Measurements from ENCODE around the gene UROS. TPM values are rescaled to one million over a fixed set of nuclear protein-coding genes. Genes with fewer than 3 reads are reported as not detected.

The UROS gene
- polyA plus RNA-seq, 1 of the 3 experiments (the other 2 are of a cell fraction): 49.2 TPM

GRCh38 chr10:125774581-125775191 lies 48.4 kb downstream of the UROS start:
- ChIA-PET POLR2A (no interaction called here), CTCF (no interaction called here)
- Histone ChIP-seq H3K36me3 (replicated peaks in 1 of 2; ENCODE audit: control insufficient read depth in 1 of 2, insufficient read depth in 2 of 2, low read length in 1 of 2) (no peaks in the 10 kb centered on the region), H3K27ac (ENCODE audit: low read depth in 2 of 2, low read length in 1 of 2) (no peak overlapping the region), H3F3A (replicated peaks; ENCODE audit: insufficient read depth) (no peaks in the 10 kb centered on the region), H3K27me3 (ENCODE audit: insufficient read depth) (no peaks in the 10 kb centered on the region), H3K4me2 (no peak overlapping the region), H4K20me1 (ENCODE audit: insufficient read depth) (no peaks in the 10 kb centered on the region), H2AFZ (ENCODE audit: low read depth) (no peak overlapping the region), H3K9me2 (no peaks in the 10 kb centered on the region), H3K9me3 (no peaks in the 10 kb centered on the region), H3K9ac (no peak overlapping the region), H3K79me2 (ENCODE audit: insufficient read depth) (no peaks in the 10 kb centered on the region), H3K4me1 (ENCODE audit: control insufficient read depth in 1 of 2, insufficient read depth in 2 of 2, low read depth in 1 of 2, low read length in 1 of 2) (no peaks in the 10 kb centered on the region), H3K4me3 (ENCODE audit: low read depth in 2 of 2, low read length in 1 of 2) (no peak overlapping the region)
- WGBS (ENCODE audit: low lambda C conversion rate): 85% methylated on average over 24 of the region's 32 CpGs
- TF ChIP-seq CTCF (IDR thresholded peaks at IDR 0.05): no peak
- no peak for TF ChIP-seq MEF2A (IDR thresholded peaks at IDR 0.05; ENCODE audit: borderline replicate concordance, low read depth)
- no peak for TF ChIP-seq NFIC (IDR thresholded peaks at IDR 0.05; ENCODE audit: borderline replicate concordance)
- no peak for TF ChIP-seq SMC3 (IDR thresholded peaks at IDR 0.05; ENCODE audit: low read depth, low read length)
- TF ChIP-seq ZBTB33 (IDR thresholded peaks at IDR 0.05; ENCODE audit: borderline replicate concordance, low read depth): no peak
- TF ChIP-seq TCF12 (IDR thresholded peaks at IDR 0.05): no peak
- no peak for TF ChIP-seq REST (IDR thresholded peaks at IDR 0.05; ENCODE audit: low read depth, low read length)
- TF ChIP-seq FOXM1 (IDR thresholded peaks at IDR 0.05; ENCODE audit: low read depth): no peak
- TF ChIP-seq IRF3 (IDR thresholded peaks at IDR 0.05; ENCODE audit: low read depth, low read length): no peak
- TF ChIP-seq SIN3A (IDR thresholded peaks at IDR 0.05; ENCODE audit: borderline replicate concordance, low read depth, low read length): no peak
- no peak for TF ChIP-seq YY1 (IDR thresholded peaks at IDR 0.05; ENCODE audit: low read depth)
- no peak for TF ChIP-seq EP300 (IDR thresholded peaks at IDR 0.05; ENCODE audit: borderline replicate concordance in 1 of 2, low read depth in 1 of 2, low read length in 1 of 2)
- no peak for TF ChIP-seq USF1 (IDR thresholded peaks at IDR 0.05; ENCODE audit: borderline replicate concordance, low read depth)
- no peak for TF ChIP-seq POLR2AphosphoS5 (IDR thresholded peaks at IDR 0.05; ENCODE audit: low read depth, low read length)
- TF ChIP-seq RCOR1 (IDR thresholded peaks at IDR 0.05; ENCODE audit: low read length): no peak
- no peak for TF ChIP-seq ELF1 (IDR thresholded peaks at IDR 0.05)
- TF ChIP-seq GABPA (IDR thresholded peaks at IDR 0.05; ENCODE audit: low read depth): no peak
- no peak for TF ChIP-seq MXI1 (IDR thresholded peaks at IDR 0.05; ENCODE audit: low read depth, low read length)
- no peak for DNase-seq
